VCaP (cell line): ENCODE measurements around the gene IL17RD.
A peak's percentile ranks its signal among the peaks of the same experiment; 100 is the strongest.

Source experiments
- H3K27ac ChIP-seq: fragments of 450-650 bp; 2 replicates; pipeline ENCODE4 v1.5.1; 2017
- TF ChIP-seq, protein P1 (sequence below): fragments of 450-650 bp; conservative IDR thresholded peaks from 2 replicates; pipeline ENCODE4 v1.5.1; 2017; ENCODE audit warnings: mild to moderate bottlenecking, moderate library complexity

Gene IL17RD

GRCh38 chr3:57158325-57158724 is 6.8 kb downstream of the IL17RD start:
- peak overlapping the region; percentile 73 for H3K27ac ChIP-seq
- TF ChIP-seq, protein P1, sequence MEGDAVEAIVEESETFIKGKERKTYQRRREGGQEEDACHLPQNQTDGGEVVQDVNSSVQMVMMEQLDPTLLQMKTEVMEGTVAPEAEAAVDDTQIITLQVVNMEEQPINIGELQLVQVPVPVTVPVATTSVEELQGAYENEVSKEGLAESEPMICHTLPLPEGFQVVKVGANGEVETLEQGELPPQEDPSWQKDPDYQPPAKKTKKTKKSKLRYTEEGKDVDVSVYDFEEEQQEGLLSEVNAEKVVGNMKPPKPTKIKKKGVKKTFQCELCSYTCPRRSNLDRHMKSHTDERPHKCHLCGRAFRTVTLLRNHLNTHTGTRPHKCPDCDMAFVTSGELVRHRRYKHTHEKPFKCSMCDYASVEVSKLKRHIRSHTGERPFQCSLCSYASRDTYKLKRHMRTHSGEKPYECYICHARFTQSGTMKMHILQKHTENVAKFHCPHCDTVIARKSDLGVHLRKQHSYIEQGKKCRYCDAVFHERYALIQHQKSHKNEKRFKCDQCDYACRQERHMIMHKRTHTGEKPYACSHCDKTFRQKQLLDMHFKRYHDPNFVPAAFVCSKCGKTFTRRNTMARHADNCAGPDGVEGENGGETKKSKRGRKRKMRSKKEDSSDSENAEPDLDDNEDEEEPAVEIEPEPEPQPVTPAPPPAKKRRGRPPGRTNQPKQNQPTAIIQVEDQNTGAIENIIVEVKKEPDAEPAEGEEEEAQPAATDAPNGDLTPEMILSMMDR = no peak

DNA sequence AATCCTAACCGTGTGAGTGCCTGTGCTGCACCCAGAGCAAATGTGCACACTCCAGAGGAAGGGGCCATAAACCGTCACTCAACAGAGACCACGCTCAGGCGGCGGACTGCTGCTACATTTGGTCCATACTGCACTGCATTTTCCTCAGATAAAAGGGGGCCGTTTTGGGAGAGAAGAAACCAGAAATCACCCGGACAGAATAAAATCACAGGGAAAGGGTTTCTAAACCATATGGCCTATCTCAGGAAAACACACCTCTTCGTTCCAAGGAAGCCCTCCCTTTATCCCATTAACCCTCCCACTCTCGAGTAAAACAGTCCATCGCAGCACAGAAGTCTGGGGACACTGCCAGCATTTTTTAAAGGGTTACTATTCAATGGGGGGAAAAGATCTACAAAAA is 7.6 kb downstream of the IL17RD start:
- peak overlapping the region; percentile 73 for H3K27ac ChIP-seq

GRCh38 chr3:57155310-57155643 is 9.9 kb downstream of the IL17RD start:
- H3K27ac ChIP-seq = no peak overlapping the region
- TF ChIP-seq, protein P1 = no peak

More for the DNA sequence above, 7.6 kb downstream of the IL17RD start:
- TF ChIP-seq, protein P1 = no peak

DNA sequence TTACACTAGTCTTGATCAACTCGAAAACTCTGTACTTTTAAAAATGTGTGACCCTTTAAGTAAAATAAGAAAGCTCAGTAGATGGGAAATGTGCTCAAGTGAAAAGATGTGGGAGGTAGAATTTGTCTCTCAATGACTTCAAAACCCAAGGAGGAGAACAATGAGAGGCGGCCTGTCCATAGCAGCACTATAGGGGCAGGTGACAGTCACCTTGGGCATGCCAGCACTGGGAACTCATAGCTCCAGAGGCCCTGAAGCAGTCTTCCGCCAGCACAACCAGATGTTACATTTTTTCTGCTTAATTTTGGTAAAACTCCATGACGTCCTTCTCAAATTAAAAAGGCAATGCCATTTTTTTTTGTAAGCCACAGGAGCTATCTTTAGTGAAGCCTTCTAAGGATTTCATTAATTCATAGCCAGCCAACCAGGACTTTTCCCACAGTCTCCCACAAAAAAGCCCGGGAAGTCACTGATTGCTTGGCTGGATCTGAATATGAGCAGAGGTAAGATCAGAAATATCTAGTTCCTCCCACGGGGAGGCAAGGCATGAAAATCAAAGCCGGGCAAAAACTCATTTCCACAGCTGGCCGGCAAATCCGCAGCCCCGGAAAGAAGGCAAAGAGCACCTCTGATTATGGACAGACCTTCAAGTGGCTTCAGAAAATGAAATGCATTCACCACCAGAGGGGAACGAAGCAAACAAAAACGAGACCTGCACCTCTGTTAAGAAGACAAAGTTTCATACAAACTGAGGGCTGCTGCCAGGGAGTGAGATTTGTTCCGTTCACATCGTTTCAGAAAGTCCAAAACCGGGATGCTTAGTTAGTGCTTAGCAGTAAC is 10.5 kb downstream of the IL17RD start:
- TF ChIP-seq, protein P1 = no peak
- no peak overlapping the region for H3K27ac ChIP-seq

GRCh38 chr3:57152151-57153143 is 12.7 kb downstream of the IL17RD start:
- TF ChIP-seq, protein P1 = no peak
- H3K27ac ChIP-seq = no peak overlapping the region

GRCh38 chr3:57151749-57152148 is 13.4 kb downstream of the IL17RD start:
- no peak overlapping the region for H3K27ac ChIP-seq
- TF ChIP-seq, protein P1 = no peak

- no peak overlapping the region for H3K27ac ChIP-seq
- TF ChIP-seq, protein P1 = no peak
Observed at GRCh38 chr3:57151021-57151449, 14.1 kb downstream of the IL17RD start.
